Right renal pelvis (tissue), 4 donors: ENCODE results near the gene EYA3. TPM values are rescaled to one million over a fixed set of nuclear protein-coding genes. Genes with fewer than 3 reads are reported as not detected.

Experiments
- DNase-seq, 4 donors: peaks; one replicate each; pipeline ENCODE4 v3.0.0-alpha.2; 2013; ENCODE audit warnings: low read depth in 4 of 4, low spot score in 3 of 4, missing footprints in 1 of 4
- polyA plus RNA-seq, 4 donors: library from polyadenylated mRNA; unstranded; fragments of 120-200 nt; gene quantifications; one replicate each; pipeline ENCODE4 v1.2.1, GENCODE V29; 2013; ENCODE audit not compliant: insufficient read length in 4 of 4

Gene EYA3
- polyA plus RNA-seq, 4 donors, result 46.6 to 57.0 (median 55.1) TPM

GRCh38 chr1:27973771-27974416, 114.5 kb downstream of the EYA3 start:
- no peak for DNase-seq

- no peak for DNase-seq
These were observed 116.3 kb downstream of the EYA3 start for GRCh38 chr1:27972141-27972540.

- no peak for DNase-seq
These were observed 116.7 kb downstream of the EYA3 start for GRCh38 chr1:27971674-27972073.

GRCh38 chr1:27970401-27970800, 118.0 kb downstream of the EYA3 start:
- no peak for DNase-seq

- DNase-seq, result no peak
These were observed 119.7 kb downstream of the EYA3 start for GRCh38 chr1:27968692-27969091.

GRCh38 chr1:27967884-27968466, 120.4 kb downstream of the EYA3 start:
- no peak for DNase-seq

GRCh38 chr1:27967106-27967883, 121.1 kb downstream of the EYA3 start:
- no peak for DNase-seq

- DNase-seq, result no peak
These were observed 121.9 kb downstream of the EYA3 start for GRCh38 chr1:27966402-27967105.

GRCh38 chr1:27963393-27963792, 125.0 kb downstream of the EYA3 start:
- no peak for DNase-seq

GRCh38 chr1:27961646-27962221, 126.7 kb downstream of the EYA3 start:
- DNase-seq, result no peak

- DNase-seq, result no peak
These were observed 127.4 kb downstream of the EYA3 start for GRCh38 chr1:27960762-27961645.

- DNase-seq, result peak; percentile 70 to 79 (median 72)
These were observed 128.4 kb downstream of the EYA3 start, which contains the start of gene XKR8 for GRCh38 chr1:27959792-27960603. Gene XKR8 (plus strand): TSS chr1:27959973. CDS start chr1:27960070, 97 bp downstream.

GRCh38 chr1:27958513-27958912, 129.9 kb downstream of the EYA3 start:
- DNase-seq, result no peak

- DNase-seq, result no peak
These were observed 130.8 kb downstream of the EYA3 start for GRCh38 chr1:27957655-27958054.

- DNase-seq, result no peak
These were observed 131.6 kb downstream of the EYA3 start for GRCh38 chr1:27956761-27957160.

GRCh38 chr1:27955076-27955475, 133.3 kb downstream of the EYA3 start:
- no peak for DNase-seq

GRCh38 chr1:27954186-27954585, 134.2 kb downstream of the EYA3 start:
- no peak for DNase-seq

- DNase-seq, result no peak
These were observed 136.3 kb downstream of the EYA3 start for GRCh38 chr1:27952147-27952546.

- DNase-seq, result no peak
These were observed 137.0 kb downstream of the EYA3 start for GRCh38 chr1:27951396-27951795.
